ENCODE results near the gene MXD3.

MXD3 gene

GRCh38 chr5:177302354-177303110, 9.2 kb downstream of the MXD3 start:
- DNase-seq = no peak

DNA sequence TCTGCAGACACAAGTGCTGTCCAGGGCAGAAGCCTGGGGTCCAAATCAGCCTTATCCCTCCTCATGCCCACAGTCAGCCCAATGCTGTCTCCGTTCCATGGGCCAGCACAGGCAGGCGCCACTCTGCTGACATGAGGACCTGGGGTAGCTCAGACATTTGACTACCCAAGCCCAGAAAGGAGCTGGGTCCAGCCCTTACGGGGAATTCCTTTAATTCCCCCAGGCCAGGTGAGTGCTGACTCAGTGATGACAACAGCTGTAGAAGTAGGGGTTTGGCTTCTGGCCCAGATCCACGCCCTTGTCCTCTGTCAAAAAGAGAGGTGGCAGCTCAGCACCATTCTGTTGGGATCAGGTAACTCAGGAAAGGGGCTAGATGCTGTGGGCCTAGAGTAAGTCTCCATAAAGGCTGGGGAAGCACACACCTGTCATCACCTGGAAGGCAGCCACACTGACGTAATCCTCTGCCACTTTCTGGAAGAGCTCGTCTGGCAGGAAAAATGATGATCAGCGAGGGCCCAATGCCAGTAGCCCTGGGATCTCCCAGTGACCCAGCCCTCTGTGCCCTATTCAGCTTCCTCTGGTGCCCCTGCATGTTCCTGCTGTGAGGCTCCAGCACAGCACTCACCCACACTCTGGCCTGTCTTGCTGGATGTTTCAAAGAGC, 10.1 kb downstream of the MXD3 start:
- DNase-seq = peak; percentile 93

DNA sequence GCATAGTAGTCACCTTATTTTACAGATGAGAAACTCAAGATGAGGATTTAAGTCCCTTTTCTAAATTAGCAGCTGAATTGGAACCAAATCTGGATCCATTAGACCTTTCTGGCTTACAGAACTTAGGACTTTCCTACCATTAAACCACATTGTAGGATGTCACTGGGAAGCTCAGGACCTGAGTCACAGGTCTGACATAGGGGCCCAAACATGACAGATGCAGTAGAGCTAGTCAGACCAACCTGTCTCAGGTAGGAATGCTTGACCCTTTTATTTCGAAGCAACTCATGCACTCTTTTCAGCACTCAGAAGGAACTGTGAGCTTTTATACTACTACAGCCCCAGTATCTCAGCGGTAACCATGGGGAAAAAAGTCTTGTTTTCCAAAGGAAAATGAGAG, 10.7 kb downstream of the MXD3 start:
- DNase-seq = no peak

GRCh38 chr5:177300236-177300880, 11.3 kb downstream of the MXD3 start:
- peak; percentile 35 for DNase-seq

DNA sequence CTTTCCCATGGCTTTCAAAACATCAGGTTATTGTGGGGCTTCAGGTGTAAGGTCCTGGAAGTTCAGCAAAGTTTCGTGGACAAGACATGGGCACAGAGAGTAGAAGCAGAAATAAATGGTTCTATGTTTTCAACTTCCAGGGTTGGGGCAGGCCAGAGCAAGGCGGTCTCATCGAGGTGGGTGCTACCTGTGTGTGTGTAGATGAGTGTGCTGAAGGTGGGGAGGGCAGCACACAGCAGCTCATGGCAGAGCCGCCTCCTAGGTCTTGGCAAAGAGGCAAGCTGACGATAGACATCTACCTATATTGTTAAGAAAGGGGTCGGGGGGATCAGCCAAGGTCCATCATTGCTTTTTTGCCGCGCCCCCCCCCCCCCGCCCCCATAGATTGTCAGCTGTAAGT, 12.0 kb downstream of the MXD3 start:
- no peak for DNase-seq

- DNase-seq = no peak
Observed at GRCh38 chr5:177297922-177298321, 13.8 kb downstream of the MXD3 start.

- peak; percentile 47 for DNase-seq
Observed at GRCh38 chr5:177296581-177296980, 15.1 kb downstream of the MXD3 start.

GRCh38 chr5:177295924-177296323, 15.8 kb downstream of the MXD3 start:
- DNase-seq = no peak

DNA sequence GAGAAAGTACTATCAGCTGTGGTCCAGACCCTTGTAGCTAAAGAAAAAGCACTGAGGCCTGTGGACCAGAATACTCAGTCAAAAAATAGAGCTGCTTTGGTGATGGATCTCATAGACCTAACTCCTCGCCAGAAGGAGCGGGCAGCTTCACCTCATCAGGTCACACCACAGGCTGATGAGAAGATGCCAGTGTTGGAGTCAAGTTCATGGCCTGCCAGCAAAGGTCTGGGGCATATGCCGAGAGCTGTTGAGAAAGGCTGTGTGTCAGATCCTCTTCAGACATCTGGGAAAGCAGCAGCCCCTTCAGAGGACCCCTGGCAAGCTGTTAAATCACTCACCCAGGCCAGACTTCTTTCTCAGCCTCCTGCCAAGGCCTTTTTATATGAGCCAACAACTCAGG, 17.1 kb downstream of the MXD3 start:
- DNase-seq = no peak

DNA sequence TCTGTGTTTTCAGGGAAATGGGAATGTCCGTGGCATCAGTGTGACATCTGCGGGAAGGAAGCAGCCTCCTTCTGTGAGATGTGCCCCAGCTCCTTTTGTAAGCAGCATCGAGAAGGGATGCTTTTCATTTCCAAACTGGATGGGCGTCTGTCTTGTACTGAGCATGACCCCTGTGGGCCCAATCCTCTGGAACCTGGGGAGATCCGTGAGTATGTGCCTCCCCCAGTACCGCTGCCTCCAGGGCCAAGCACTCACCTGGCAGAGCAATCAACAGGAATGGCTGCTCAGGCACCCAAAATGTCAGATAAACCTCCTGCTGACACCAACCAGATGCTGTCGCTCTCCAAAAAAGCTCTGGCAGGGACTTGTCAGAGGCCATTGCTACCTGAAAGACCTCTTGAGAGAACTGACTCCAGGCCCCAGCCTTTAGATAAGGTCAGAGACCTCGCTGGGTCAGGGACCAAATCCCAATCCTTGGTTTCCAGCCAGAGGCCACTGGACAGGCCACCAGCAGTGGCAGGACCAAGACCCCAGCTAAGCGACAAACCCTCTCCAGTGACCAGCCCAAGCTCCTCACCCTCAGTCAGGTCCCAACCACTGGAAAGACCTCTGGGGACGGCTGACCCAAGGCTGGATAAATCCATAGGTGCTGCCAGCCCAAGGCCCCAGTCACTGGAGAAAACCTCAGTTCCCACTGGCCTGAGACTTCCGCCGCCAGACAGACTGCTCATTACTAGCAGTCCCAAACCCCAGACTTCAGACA, 17.7 kb downstream of the MXD3 start:
- no peak for DNase-seq

DNA sequence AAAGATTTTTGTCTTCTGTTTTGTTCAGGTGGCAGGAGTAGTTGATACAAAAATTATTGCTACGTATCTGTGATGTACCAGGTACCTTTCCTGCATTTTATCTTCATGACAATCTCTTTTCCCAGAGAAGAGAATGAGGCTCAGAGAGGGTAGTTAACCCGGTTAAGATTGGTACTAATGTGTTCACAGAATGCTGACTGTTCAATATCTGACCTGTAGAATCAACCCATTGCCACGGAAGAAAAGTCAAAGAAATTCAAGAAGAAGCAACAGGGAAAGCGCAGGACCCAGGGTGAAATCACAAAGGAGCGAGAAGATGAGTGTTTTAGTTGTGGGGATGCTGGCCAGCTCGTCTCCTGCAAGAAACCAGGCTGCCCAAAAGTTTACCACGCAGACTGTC, 20.0 kb downstream of the MXD3 start:
- no peak for DNase-seq

GRCh38 chr5:177290816-177291596, 20.7 kb downstream of the MXD3 start:
- no peak for DNase-seq

GRCh38 chr5:177288191-177288590, 23.5 kb downstream of the MXD3 start:
- DNase-seq = no peak

GRCh38 chr5:177276886-177277285, 34.8 kb downstream of the MXD3 start:
- no peak for DNase-seq

DNA sequence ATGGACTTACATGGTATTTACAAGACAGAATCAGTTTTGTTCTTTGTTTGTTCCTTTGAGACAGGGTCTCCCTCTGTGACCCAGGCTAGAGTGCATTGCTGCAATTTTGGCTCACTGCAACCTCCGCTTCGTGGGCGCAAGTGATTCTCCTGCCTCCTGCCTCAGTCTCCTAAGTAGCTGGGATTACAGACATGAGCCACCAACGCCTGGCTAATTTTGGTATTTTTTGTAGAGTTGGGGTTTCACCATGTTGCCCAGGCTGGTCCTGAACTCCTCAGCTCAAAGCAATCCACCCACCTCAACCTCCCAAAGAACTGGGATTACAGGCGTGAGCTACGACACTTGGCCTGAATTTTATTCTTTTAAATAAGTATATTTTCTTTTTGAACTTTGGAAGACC, 35.8 kb downstream of the MXD3 start:
- DNase-seq = no peak

- no peak for DNase-seq
Observed at GRCh38 chr5:177271113-177271512, 40.6 kb downstream of the MXD3 start.

DNA sequence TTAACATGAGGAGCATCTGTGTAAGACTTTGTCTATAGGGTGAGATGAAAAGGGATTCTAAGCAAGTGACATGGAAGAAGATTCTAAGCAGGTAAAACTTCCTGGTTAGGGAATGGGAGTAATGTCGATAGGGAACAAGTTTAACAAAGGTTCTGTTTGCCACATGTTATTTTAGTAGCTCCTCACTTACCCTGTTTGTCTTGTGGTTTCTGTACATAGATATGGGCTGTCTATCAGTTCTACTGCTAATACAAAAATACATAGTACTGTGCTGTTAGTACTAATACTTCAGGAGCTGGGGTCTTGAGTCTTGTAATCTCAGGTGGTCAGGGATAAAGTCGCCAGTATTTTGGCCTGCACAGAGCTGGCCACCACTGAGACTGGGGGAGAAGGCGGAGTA, 41.0 kb downstream of the MXD3 start:
- no peak for DNase-seq

DNA sequence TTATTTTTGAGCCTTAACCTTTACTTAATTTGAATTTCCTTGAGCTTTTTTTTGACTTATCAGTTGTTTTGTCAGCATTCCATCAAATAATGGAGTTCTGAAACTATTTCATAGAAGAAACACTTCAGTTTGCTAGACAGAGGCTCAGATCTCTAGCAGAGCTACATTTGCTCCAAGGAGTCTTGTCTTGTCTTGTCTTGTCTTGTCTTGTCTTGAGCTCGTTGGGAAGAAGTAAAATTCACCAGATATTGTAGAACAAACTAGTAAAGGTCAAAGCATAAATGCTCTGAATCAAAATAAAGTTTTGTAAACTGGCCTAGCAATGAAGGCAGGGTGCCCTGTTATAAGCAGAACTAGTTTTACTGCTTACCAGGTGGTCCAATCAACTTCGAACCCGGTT, 41.7 kb downstream of the MXD3 start:
- DNase-seq = no peak

DNA sequence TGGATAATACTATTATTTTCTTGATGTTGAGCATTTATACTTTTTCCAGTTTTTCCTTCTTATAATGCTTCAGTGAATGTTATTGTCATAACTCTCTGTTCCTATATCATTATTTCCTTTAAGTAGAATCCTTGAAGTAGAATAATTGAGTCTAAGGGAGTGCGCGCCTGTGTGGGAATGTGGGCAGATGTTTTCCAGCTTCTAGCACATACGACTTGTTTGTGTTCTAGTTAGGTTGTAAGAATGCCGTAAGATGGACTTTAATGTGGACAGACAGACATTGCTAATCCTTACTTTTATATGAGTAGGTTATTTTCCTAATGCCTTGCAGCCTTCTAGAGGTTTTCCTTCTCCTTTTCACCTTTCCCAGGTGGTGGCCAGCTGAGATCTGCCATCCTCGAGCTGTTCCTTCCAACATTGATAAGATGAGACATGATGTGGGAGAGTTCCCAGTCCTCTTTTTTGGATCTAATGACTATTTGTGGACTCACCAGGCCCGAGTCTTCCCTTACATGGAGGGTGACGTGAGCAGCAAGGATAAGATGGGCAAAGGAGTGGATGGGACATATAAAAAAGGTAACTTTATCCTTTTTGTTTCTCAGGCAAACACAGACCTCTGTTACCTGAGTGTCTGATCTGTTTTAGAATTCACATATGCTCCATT, 42.3 kb downstream of the MXD3 start:
- DNase-seq = no peak

DNA sequence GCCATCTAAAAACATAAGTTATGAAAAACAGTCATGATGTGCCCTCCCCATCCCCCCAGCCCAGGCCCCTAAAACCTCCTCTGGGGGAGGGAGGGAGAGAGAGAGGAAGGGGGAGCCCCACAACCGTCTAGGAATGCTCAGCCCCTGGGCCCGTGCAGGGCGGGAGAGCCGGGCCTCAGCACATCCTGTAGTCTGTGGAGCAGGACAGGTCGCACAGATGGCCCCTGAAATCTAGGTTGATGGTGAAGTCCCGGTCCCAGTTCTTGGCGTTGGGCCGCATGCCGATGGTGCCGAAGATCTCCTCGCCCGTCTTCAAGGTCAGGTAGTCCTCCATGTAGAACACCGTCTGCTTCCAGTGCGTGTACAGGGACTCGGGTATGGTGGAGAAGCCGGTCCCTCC, 46.3 kb downstream of the MXD3 start:
- no peak for DNase-seq

DNA sequence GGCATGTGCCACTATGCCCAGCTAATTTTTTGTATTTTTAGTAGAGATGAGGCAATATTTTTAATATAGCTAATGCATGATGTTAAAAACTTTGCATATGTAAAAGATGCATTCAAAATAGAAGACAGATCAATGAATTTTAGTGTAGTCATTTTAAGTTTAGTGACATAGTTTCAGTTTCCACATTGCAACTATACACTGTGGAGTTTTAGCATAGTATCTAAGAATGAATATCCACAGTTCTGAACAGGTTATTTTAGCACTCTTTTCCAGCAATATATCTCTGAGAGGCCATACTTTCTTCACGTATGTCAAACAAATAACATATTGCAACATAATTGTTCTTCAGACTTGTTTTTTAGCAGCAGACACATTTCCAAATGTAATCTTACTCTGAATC, 47.5 kb downstream of the MXD3 start:
- no peak for DNase-seq

DNA sequence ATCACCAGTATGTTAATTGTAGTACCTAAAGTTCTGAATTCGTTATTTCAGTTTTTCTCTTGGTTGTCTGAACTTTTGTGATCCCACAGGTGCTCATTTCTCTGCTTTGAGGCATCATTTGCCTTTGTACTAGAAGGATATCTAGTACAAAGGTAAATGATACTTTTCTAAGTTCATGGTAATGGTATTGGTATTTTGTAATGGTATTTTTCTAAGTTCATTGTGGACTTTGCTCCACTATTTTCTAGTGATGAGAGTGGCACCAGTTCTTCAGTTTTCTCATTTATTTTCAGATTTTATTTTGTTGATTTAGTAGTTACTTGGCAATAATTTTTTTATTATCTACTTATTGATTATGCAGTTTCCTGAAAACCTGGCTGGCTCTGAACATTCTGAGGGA, 50.2 kb downstream of the MXD3 start:
- DNase-seq = no peak

All from NCI-H69 (cell line).